ENCODE measurements around the gene VIT.

VIT gene, protein sequence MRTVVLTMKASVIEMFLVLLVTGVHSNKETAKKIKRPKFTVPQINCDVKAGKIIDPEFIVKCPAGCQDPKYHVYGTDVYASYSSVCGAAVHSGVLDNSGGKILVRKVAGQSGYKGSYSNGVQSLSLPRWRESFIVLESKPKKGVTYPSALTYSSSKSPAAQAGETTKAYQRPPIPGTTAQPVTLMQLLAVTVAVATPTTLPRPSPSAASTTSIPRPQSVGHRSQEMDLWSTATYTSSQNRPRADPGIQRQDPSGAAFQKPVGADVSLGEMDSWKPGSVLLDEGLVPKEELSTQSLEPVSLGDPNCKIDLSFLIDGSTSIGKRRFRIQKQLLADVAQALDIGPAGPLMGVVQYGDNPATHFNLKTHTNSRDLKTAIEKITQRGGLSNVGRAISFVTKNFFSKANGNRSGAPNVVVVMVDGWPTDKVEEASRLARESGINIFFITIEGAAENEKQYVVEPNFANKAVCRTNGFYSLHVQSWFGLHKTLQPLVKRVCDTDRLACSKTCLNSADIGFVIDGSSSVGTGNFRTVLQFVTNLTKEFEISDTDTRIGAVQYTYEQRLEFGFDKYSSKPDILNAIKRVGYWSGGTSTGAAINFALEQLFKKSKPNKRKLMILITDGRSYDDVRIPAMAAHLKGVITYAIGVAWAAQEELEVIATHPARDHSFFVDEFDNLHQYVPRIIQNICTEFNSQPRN

DNA sequence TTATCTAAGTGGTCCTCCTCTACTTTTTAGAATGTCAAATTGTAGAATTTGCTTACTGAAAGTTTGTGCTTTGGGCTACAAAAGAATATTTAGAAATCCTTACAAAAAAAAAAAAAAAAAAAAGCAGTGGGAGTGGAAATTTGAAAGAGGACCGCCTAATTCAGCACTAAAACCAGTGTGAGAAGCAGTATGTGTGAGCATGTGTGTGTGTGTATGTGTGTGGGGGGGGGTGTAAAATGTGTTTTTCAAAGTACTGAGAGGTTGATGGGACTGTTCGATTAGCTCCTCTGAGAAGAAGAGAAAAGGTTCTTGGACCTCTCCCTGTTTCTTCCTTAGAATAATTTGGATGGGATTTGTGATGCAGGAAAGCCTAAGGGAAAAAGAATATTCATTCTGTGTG lies at the start of gene VIT:
Gene VIT (plus strand): TSS at position 175 of the 400 bp plus-strand sequence. CDS start 19,664 bp downstream, outside the sequence.
- no peak for DNase-seq

DNA sequence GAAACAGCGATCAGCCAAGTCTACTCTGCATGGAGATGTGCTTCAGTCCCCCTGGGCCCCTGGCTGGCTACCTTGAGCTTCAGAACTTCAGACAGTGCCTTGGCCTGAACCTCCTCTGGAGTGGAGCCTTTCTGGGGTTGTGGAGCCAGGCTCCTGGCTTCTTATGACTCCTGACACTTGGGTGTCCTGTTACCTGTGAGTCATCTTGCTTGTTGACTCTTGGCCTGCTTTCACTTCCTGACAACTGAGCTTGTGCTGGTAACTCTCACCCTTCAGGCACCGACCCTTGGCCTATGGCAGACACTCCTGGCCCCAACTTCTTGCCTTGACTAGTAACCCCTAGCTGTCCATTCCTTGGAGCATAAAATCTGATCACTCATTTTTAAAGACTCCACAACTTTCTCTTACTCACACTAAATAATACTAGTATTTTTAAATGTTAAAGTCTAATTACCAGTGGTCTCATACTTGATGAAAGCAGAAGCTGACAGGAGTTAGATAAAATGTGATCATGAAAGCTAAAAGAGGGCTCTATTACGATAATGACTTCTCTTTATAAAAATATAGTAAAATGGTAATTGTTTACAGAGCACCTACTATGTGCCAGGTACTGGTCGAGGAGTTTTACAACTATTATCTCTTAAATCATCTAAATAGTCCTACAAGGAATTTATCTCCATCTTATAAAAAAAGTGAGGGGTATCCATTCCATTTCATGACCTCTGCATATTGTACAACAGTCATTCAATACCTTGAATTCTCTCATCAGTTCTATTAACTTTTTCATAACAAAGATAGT lies 46.3 kb upstream of the VIT start:
- no peak for DNase-seq

GRCh38 chr2:36653155-36653554 lies 43.4 kb upstream of the VIT start:
- no peak for DNase-seq

DNA sequence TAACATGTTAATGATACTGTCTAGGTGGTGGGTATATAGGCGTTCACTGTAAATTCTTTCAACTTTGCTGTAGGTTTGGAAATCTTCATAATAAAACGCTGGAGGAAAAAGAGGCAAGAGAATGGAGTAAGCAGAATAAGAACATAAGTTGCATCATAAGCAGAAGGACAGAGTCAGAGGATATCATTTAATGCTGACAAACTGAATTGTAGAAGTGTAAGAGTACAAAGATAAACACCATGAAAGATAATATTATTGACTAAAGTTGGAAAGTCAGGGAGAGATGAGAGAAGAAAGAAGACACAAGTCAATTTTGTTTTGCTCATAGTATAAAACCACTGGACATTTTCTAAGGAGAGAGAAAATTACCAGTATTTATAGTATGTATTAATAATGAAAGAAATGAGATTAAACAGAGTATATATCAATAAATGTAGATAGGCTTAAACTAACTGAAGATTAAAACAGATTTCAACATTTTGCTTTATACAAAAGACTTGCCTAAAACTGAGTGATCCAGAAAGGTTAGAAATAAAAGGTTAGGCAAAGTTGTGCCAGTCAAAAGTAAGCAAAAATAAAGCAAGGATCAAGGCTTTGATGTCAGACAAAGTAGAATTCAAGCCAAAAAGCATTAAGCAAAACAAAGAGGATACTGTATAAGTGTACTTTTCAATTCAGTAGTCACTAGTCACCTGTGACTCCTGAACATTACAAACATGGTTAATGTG lies 42.4 kb upstream of the VIT start:
- DNase-seq = no peak

DNA sequence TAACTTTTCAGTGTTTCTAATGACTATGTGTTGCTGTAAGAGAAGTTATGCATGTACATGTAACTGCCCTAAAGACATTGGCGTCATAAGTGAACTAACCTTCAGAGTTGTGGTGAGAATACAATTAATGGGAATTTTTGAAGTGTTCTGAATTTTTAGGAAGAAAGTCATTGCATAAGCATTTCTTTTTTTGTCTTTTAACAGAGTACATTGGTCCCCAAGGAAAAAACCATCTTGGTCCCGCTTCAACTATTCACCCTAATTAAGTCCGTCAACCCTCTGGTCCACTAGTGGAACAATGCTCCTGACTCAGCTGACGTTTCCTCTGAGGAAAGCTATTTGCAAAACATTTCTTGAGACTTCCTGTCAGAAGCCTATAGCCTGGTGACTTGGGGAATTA lies 41.1 kb upstream of the VIT start:
- DNase-seq = no peak

DNA sequence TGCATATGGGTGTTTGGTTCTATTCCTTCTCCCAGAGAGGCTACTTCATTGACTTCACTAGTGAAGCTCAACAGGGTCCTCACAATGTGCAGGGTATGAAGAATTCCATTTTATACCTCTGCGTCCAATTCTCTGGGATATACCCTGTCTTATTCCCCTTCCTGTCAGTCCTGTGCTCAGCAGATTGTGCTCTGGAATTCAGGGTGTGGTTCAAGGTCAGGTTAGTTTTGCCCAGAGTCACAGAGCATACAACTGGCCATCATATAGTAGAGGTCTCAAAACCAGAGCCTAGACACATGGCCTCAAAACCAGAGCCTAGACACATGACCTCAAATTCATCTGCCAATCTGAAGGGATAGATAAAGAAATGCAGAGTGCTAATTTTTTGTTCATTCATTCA lies 38.8 kb upstream of the VIT start:
- no peak for DNase-seq

- DNase-seq = no peak
Measured at GRCh38 chr2:36658277-36658748, 38.2 kb upstream of the VIT start.

DNA sequence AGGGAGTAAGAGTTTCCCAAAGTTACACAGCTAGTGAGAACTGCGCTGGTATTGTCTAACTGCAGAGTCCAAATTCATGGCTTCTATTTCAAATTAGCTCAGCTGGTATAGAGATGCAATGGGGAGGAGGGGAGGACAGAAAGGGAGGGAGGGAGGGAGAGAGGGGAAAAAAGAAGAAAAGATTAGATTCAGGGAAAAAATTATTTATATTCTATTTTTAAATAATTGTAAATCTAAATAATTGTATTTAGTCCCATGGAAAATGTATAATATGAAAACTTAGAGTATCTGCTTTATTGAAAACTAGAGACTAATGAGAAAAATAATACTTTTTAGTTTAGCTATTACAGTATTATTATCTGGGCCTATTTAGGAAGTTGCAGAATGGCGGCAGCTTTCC lies 37.3 kb upstream of the VIT start:
- DNase-seq = no peak

DNA sequence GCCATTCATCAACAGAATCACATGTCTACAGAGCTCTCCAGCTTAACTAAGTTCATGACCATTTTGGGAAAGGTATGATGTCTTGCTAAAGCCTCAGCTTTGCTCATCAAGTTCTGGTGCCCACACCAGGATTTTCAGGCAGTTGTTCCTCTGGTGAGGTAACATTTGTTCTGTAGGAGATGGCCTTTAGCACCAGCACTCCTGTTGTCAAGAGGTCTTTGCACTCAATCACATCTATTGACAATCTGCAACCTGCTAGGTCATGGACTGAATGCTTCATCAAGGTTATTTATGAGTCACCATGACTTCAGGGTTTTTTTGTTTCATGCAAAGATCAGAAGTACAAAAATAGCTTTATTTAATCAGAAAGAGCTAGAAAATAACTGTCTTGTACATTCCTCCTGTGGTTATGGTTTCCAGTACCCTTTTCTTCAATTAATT lies 36.6 kb upstream of the VIT start:
- DNase-seq = no peak

DNA sequence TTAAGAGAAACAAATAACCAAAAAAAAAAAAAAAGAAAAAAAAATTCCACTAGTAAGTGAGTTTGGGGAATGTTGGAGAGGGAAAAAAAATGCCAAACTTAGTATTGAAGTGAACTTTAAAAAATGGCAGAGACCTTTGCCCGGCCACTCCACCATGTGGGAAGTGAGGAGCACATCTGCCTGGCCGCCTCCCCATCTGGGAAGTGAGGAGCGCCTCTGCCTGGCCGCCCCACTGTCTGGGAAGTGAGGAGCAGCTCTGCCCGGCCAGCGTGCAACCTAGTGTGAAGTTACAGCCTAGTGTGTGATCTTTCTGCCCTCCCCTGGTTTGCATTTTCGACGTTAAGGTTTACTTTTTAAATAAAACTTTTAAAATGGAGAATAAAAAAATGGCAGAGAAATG lies 33.9 kb upstream of the VIT start:
- DNase-seq = no peak

DNA sequence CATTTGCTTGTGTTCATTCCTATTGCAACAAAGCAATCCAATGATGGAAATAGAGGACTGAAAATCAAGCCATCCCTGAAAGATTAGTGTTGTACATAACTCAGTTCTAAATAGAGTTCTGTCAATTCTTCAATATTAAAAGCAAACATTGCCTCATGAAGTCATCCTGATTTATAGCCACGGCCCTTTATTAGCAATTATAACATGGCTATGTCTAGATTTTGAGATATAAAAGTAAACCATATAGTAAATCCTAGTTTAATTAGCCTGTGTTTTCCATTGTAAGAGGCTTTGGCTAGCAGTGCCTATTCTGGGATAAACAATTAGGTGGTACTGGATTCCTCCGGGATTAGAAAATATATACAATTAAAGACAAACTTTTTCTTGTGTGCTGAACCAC lies 33.2 kb upstream of the VIT start:
- DNase-seq = no peak

- DNase-seq = peak in 1 of 2 donors; percentile 53
Measured at GRCh38 chr2:36663851-36664695, 32.4 kb upstream of the VIT start.

- no peak for DNase-seq
Measured at GRCh38 chr2:36664696-36665076, 31.8 kb upstream of the VIT start.

- no peak for DNase-seq
Measured at GRCh38 chr2:36667931-36668330, 28.6 kb upstream of the VIT start.

GRCh38 chr2:36670881-36671595 lies 25.5 kb upstream of the VIT start:
- no peak for DNase-seq

DNA sequence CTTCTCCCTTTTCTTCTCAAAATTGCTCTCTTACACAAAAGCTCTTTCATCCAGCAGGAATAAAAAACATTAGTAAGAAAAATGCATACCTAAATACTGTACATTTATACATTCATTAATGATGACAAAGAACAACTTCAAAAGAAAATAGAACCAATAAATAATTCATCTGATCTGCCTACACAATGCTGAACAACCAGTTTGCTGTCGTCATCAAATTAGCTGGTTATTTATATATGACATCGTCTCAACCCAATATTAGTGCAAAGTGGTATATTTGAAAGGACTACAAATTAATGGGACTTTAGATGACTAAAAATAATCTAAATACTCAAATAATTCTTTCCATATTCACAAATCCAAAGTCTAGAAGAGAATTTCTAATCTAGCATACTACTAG lies 24.8 kb upstream of the VIT start:
- no peak for DNase-seq

- DNase-seq = no peak
Measured at GRCh38 chr2:36672199-36672598, 24.3 kb upstream of the VIT start.

GRCh38 chr2:36675579-36676282 lies 20.8 kb upstream of the VIT start:
- no peak for DNase-seq

GRCh38 chr2:36676364-36676763 lies 20.1 kb upstream of the VIT start:
- DNase-seq = no peak

- peak in 1 of 2 donors; percentile 19 for DNase-seq
Measured at GRCh38 chr2:36677386-36677785, 19.1 kb upstream of the VIT start.
